ENCODE measurements around the gene RBM12. TPM values are rescaled to one million over a fixed set of nuclear protein-coding genes. Genes with fewer than 3 reads are reported as not detected.

The RBM12 gene
- total RNA-seq, 2 experiments from 2014 or later = 161 to 169 TPM

GRCh38 chr20:35606127-35606526, 58.6 kb downstream of the RBM12 start:
- no peaks in the 10 kb centered on the region for H3K9me3 Mint-ChIP-seq
- DNase-seq = no peak
- H3K36me3 Mint-ChIP-seq = no peaks in the 10 kb centered on the region
- H3K4me1 Mint-ChIP-seq = peaks cover 7% of the 10 kb centered on the region
- no peak overlapping the region for H3K27ac Mint-ChIP-seq
- peaks cover 14% of the 10 kb centered on the region for H3K27me3 Mint-ChIP-seq
- no peak overlapping the region for H3K4me3 Mint-ChIP-seq

GRCh38 chr20:35604449-35604747, 60.3 kb downstream of the RBM12 start:
- Mint-ChIP-seq H3K27ac (no peak overlapping the region), H3K36me3 (no peaks in the 10 kb centered on the region), H3K4me1 (peaks cover 7% of the 10 kb centered on the region), H3K4me3 (no peak overlapping the region), H3K9me3 (no peaks in the 10 kb centered on the region), H3K27me3 (peaks cover 26% of the 10 kb centered on the region)
- DNase-seq = no peak

GRCh38 chr20:35603695-35604448, 60.8 kb downstream of the RBM12 start:
- Mint-ChIP-seq H3K4me1 (peaks cover 7% of the 10 kb centered on the region), H3K27ac (no peak overlapping the region), H3K4me3 (no peak overlapping the region), H3K36me3 (no peaks in the 10 kb centered on the region), H3K27me3 (peaks cover 26% of the 10 kb centered on the region), H3K9me3 (no peaks in the 10 kb centered on the region)
- no peak for DNase-seq

- Mint-ChIP-seq H3K4me1 (peaks cover 7% of the 10 kb centered on the region), H3K27me3 (peaks cover 26% of the 10 kb centered on the region), H3K36me3 (no peaks in the 10 kb centered on the region), H3K4me3 (no peak overlapping the region), H3K27ac (no peak overlapping the region), H3K9me3 (no peaks in the 10 kb centered on the region)
- DNase-seq = no peak
Observed at GRCh38 chr20:35602851-35603495, 61.7 kb downstream of the RBM12 start.

- peaks cover 26% of the 10 kb centered on the region for H3K27me3 Mint-ChIP-seq
- no peak for DNase-seq
- no peak overlapping the region for H3K4me3 Mint-ChIP-seq
- H3K27ac Mint-ChIP-seq = no peak overlapping the region
- peaks cover 6% of the 10 kb centered on the region for H3K4me1 Mint-ChIP-seq
- H3K9me3 Mint-ChIP-seq = no peaks in the 10 kb centered on the region
- no peaks in the 10 kb centered on the region for H3K36me3 Mint-ChIP-seq
Observed at GRCh38 chr20:35601990-35602389, 62.7 kb downstream of the RBM12 start.

- H3K9me3 Mint-ChIP-seq = no peaks in the 10 kb centered on the region
- H3K4me3 Mint-ChIP-seq = peak overlapping the region; percentile 62
- DNase-seq = peak; percentile 82
- peaks cover 3% of the 10 kb centered on the region for H3K4me1 Mint-ChIP-seq
- no peaks in the 10 kb centered on the region for H3K36me3 Mint-ChIP-seq
- no peak overlapping the region for H3K27ac Mint-ChIP-seq
- H3K27me3 Mint-ChIP-seq = peaks cover 26% of the 10 kb centered on the region
Observed at GRCh38 chr20:35600993-35601973, 63.4 kb downstream of the RBM12 start.

- DNase-seq = no peak
- H3K27ac Mint-ChIP-seq = no peak overlapping the region
- peak overlapping the region; percentile 62 for H3K4me3 Mint-ChIP-seq
- no peaks in the 10 kb centered on the region for H3K36me3 Mint-ChIP-seq
- H3K9me3 Mint-ChIP-seq = no peaks in the 10 kb centered on the region
- H3K4me1 Mint-ChIP-seq = peaks cover 3% of the 10 kb centered on the region
- peaks cover 26% of the 10 kb centered on the region for H3K27me3 Mint-ChIP-seq
Observed at GRCh38 chr20:35600176-35600992, 64.3 kb downstream of the RBM12 start.

GRCh38 chr20:35599776-35600120, 65.0 kb downstream of the RBM12 start:
- H3K4me3 Mint-ChIP-seq = no peak overlapping the region
- peaks cover 26% of the 10 kb centered on the region for H3K27me3 Mint-ChIP-seq
- H3K9me3 Mint-ChIP-seq = no peaks in the 10 kb centered on the region
- H3K36me3 Mint-ChIP-seq = no peaks in the 10 kb centered on the region
- no peak overlapping the region for H3K27ac Mint-ChIP-seq
- peaks cover 3% of the 10 kb centered on the region for H3K4me1 Mint-ChIP-seq
- DNase-seq = no peak

Other genes starting within 250 kb of the RBM12 start
- gene GDF5, start 226.7 kb downstream of the RBM12 start, total RNA-seq = not detected
- 10 to 100 TPM; 48.8 to 55.5 TPM for gene CEP250, start 209.3 kb downstream of the RBM12 start, total RNA-seq
- not detected for gene C20orf173, start 135.2 kb downstream of the RBM12 start, total RNA-seq
- gene ERGIC3, start 122.8 kb downstream of the RBM12 start, total RNA-seq = 100 to 1,000 TPM; 105 to 107 TPM
- 1 to 10 TPM; 7.8 to 8.0 TPM for gene SPAG4, start 49.1 kb downstream of the RBM12 start, total RNA-seq
- gene CPNE1, start within 50 bp of the RBM12 start, total RNA-seq = 100 to 1,000 TPM; 290 to 304 TPM
- 10 to 100 TPM; 37.2 to 38.2 TPM for gene NFS1, start 34.5 kb upstream of the RBM12 start, total RNA-seq
- gene ROMO1, start 34.5 kb upstream of the RBM12 start, total RNA-seq = 100 to 1,000 TPM; 121 to 137 TPM
- gene RBM39, start 77.4 kb upstream of the RBM12 start, total RNA-seq = 100 to 1,000 TPM; 330 to 349 TPM
- 10 to 100 TPM; 50.2 to 50.6 TPM for gene PHF20, start 107.1 kb upstream of the RBM12 start, total RNA-seq

Data from activated naive CD8-positive, alpha-beta T cell treated with anti-CD3 and anti-CD28 coated beads for 36 hours (primary cell).